Spleen (tissue), 11 donors: ENCODE measurements around the gene UGT1A10. TPM values are rescaled to one million over a fixed set of nuclear protein-coding genes. Genes with fewer than 3 reads are reported as not detected.
"Not testable (repeated sequence)": the region's sequence is repeated elsewhere in the genome, so short reads cannot be mapped to it uniquely, and the experiment has no call there.

Experiments used
- DNase-seq: peaks from one replicate; pipeline ENCODE4 v3.0.0-alpha.2; 2020
- H3K27ac ChIP-seq, 8 donors: fragments of 200-600 bp; sonication (generic) in 7 of 8; 1 replicate in 4 of 8; 2 replicates in 4 of 8; pipeline versions ENCODE4 v1.5.0 to v1.8.0; 2016 to 2021; ENCODE audit warnings: inconsistent platforms in 4 of 8, mild to moderate bottlenecking in 4 of 8, moderate library complexity in 1 of 8
- H3K27me3 ChIP-seq, 7 donors: fragments of 200-600 bp; sonication (generic) in 6 of 7; replicated peaks in 1 of 7; 1 replicate in 4 of 7; 2 replicates in 3 of 7; pipeline versions ENCODE4 v1.5.0 to v1.8.0; 2016 to 2021; ENCODE audit warnings: inconsistent platforms in 3 of 7, mild to moderate bottlenecking in 1 of 7
- H3K36me3 ChIP-seq, 6 donors: fragments of 200-600 bp; sonication (generic) in 5 of 6; 1 replicate in 4 of 6; 2 replicates in 2 of 6; pipeline versions ENCODE4 v1.5.0 to v1.8.0; 2016 to 2021; ENCODE audit warnings: inconsistent platforms in 2 of 6
- H3K4me1 ChIP-seq, 6 donors: fragments of 200-600 bp; sonication (generic) in 5 of 6; 1 replicate in 3 of 6; 2 replicates in 3 of 6; pipeline versions ENCODE4 v1.5.0 to v1.8.0; 2016 to 2021; ENCODE audit warnings: inconsistent platforms in 3 of 6
- H3K4me3 ChIP-seq, 8 donors: fragments of 200-600 bp; sonication (generic) in 7 of 8; 1 replicate in 4 of 8; 2 replicates in 4 of 8; pipeline versions ENCODE4 v1.5.0 to v1.8.0; 2016 to 2021; ENCODE audit warnings: inconsistent platforms in 4 of 8, mild to moderate bottlenecking in 4 of 8, moderate library complexity in 2 of 8
- H3K9me3 ChIP-seq, 8 donors: fragments of 200-600 bp; sonication (generic) in 7 of 8; 1 replicate in 4 of 8; 2 replicates in 4 of 8; pipeline versions ENCODE4 v1.5.0 to v1.8.0; 2016 to 2021; ENCODE audit warnings: inconsistent platforms in 4 of 8
- CTCF ChIP-seq, 11 experiments: fragments of 200-600 bp in 7 of 11; fragments of 450-650 bp in 4 of 11; sonication (generic) in 4 of 11; IDR thresholded peaks in 8 of 11; conservative IDR thresholded peaks in 3 of 11; 1 replicate in 7 of 11; 2 replicates in 4 of 11; pipeline versions ENCODE4 v1.4.0 to v1.8.0; 2016 to 2021; ENCODE audit warnings: antibody characterized with exemption in 11 of 11, inconsistent platforms in 4 of 11, mild to moderate bottlenecking in 1 of 11
- POLR2A ChIP-seq, 3 donors: fragments of 450-650 bp; IDR thresholded peaks; one replicate each; pipeline ENCODE4 v1.5.1; 2017; ENCODE audit warnings: antibody characterized with exemption in 3 of 3, mild to moderate bottlenecking in 1 of 3
- POLR2AphosphoS5 ChIP-seq, 3 donors: sonication (generic); formaldehyde crosslinking; IDR thresholded peaks; one replicate each; pipeline ENCODE4 v1.5.1; 2017; ENCODE audit warnings: antibody characterized with exemption in 3 of 3
- WGBS, 5 donors: extraction: QIAGEN DNeasy Blood & Tissue Kit in 3 of 5; methylation state at CpG; one replicate each; pipeline versions ENCODE4 v1.1.5 to v1.1.7; 2013 to 2018; 5-methylcytosine and 5-hydroxymethylcytosine counted together
- intact Hi-C: fragments of 100-400 bp; cut with DNase I; formaldehyde crosslinking; loops from one replicate; pipeline ENCODE4 v1.15.0; 2023; ENCODE audit warnings: low total_unique reads
- polyA plus RNA-seq, 3 donors: library from polyadenylated mRNA; stranded (reverse); fragments of 200-250 nt; gene quantifications; one replicate each; pipeline ENCODE4 v1.2.1, GENCODE V29; 2013
- total RNA-seq, 7 donors: library from RNA; depleted of rRNA in 3 of 7; stranded (reverse); fragments of >200 nt in 3 of 7; fragmentation: NEBNext Ultra II Directional in 4 of 7; extraction: Animal tissue kit (Norgen Biotek cat#: 25700) in 4 of 7; gene quantifications; one replicate each; pipeline versions ENCODE4 v1.1.0 to v1.2.1, GENCODE V29; 2016 to 2021
- donor health status: healthy with polysubstance abuse.
- donor health status: DM: no; HTN: no; CAD: no; lungs with moderate emphysema.
- donor health status: DM: no; HTN: no; CAD: no.
- donor health status: Bipolar disorder and iron deficiency.
- donor health status: healthy.
- donor health status: DM: no; HTN: no; CAD: no.
- donor health status: DM: yes; HTN: yes; CAD: no.

Gene UGT1A10
- total and polyA plus RNA-seq, 10 donors, result 0.03 TPM; not detected in 9

- intact Hi-C loops, result no loop called here
- DNase-seq, result no peak
- no peak for TF ChIP-seq CTCF (IDR thresholded peaks at IDR 0.05 in 8 of 11, conservative IDR thresholded peaks at IDR 0.05 in 3 of 11)
- no peak for TF ChIP-seq POLR2AphosphoS5 (IDR thresholded peaks at IDR 0.05)
- TF ChIP-seq POLR2A (IDR thresholded peaks at IDR 0.05), result no peak
- no peak overlapping the region for H3K4me3 ChIP-seq
- no peaks in the 10 kb centered on the region for H3K27me3 ChIP-seq
- 80 to 92% (median 84%) methylated on average over 4 of the region's 4 CpGs for WGBS, 5 donors
- H3K36me3 ChIP-seq, result no peaks in the 10 kb centered on the region
- no peaks in the 10 kb centered on the region for H3K4me1 ChIP-seq
- H3K27ac ChIP-seq, result no peak overlapping the region
- H3K9me3 ChIP-seq, result peaks cover 0 to 12% (median 10%) of the 10 kb centered on the region in 8 donors
These were observed 14.7 kb downstream of the UGT1A10 start for GRCh38 chr2:233650981-233651380.

- no peak overlapping the region for H3K27ac ChIP-seq
- intact Hi-C loops, result no loop called here
These were observed 15.2 kb downstream of the UGT1A10 start for GRCh38 chr2:233651430-233651829.

GRCh38 chr2:233654501-233654900, 18.3 kb downstream of the UGT1A10 start:
- H3K4me3 ChIP-seq, result no peak overlapping the region
- no peaks in the 10 kb centered on the region for H3K27me3 ChIP-seq
- TF ChIP-seq POLR2A (IDR thresholded peaks at IDR 0.05) (no peak), POLR2AphosphoS5 (IDR thresholded peaks at IDR 0.05) (no peak), CTCF (IDR thresholded peaks at IDR 0.05 in 8 of 11, conservative IDR thresholded peaks at IDR 0.05 in 3 of 11) (no peak)
- H3K36me3 ChIP-seq, result no peaks in the 10 kb centered on the region
- no peak for DNase-seq
- H3K4me1 ChIP-seq, result no peaks in the 10 kb centered on the region
- H3K27ac ChIP-seq, result no peak overlapping the region
- 54 to 68% (median 58%) methylated on average over 6 of the region's 6 CpGs for WGBS, 5 donors
- intact Hi-C loops, result no loop called here
- no peaks in the 10 kb centered on the region for H3K9me3 ChIP-seq

More at GRCh38 chr2:233651430-233651829, 15.2 kb downstream of the UGT1A10 start:
- no peak for TF ChIP-seq CTCF (IDR thresholded peaks at IDR 0.05 in 8 of 11, conservative IDR thresholded peaks at IDR 0.05 in 3 of 11)
- peaks cover 0 to 8% (median 6%) of the 10 kb centered on the region in 8 donors for H3K9me3 ChIP-seq
- no peak for DNase-seq
- no peaks in the 10 kb centered on the region for H3K27me3 ChIP-seq
- no peak overlapping the region for H3K4me3 ChIP-seq
- 91 to 100% (median 95%) methylated on average over 2 of the region's 2 CpGs for WGBS, 5 donors
- no peaks in the 10 kb centered on the region for H3K4me1 ChIP-seq
- H3K36me3 ChIP-seq, result no peaks in the 10 kb centered on the region

- H3K4me3 ChIP-seq, result no peak overlapping the region
- no peaks in the 10 kb centered on the region for H3K4me1 ChIP-seq
- no peaks in the 10 kb centered on the region for H3K27me3 ChIP-seq
- H3K9me3 ChIP-seq, result no peaks in the 10 kb centered on the region
- H3K27ac ChIP-seq, result no peak overlapping the region
- no peak for TF ChIP-seq POLR2A (IDR thresholded peaks at IDR 0.05)
- TF ChIP-seq CTCF (IDR thresholded peaks at IDR 0.05 in 8 of 11, conservative IDR thresholded peaks at IDR 0.05 in 3 of 11), result no peak
- TF ChIP-seq POLR2AphosphoS5 (IDR thresholded peaks at IDR 0.05), result no peak
- WGBS, 5 donors, result 53 to 69% (median 63%) methylated on average over 1 of the region's 1 CpG
- no peaks in the 10 kb centered on the region for H3K36me3 ChIP-seq
- intact Hi-C loops, result no loop called here
- DNase-seq, result no peak
These were observed 18.8 kb downstream of the UGT1A10 start for GRCh38 chr2:233655043-233655442.

GRCh38 chr2:233655943-233656342, 19.7 kb downstream of the UGT1A10 start:
- intact Hi-C loops, result not testable (repeated sequence)

More at GRCh38 chr2:233655943-233656342, 19.7 kb downstream of the UGT1A10 start:
- H3K27ac ChIP-seq, H3K4me3 ChIP-seq, DNase-seq, H3K9me3 ChIP-seq, H3K36me3 ChIP-seq, H3K27me3 ChIP-seq, H3K4me1 ChIP-seq: not testable (repeated sequence)
- WGBS, 5 donors, result 92 to 100% (median 97%) methylated on average over 2 to 3 of the region's 3 CpGs
